GM18873 (cell line): Measurements from ENCODE around the gene FBXO17.

ENCODE experiments used
- ATAC-seq: cut with Tn5 transposase; IDR thresholded peaks from one replicate; pipeline ENCODE4 v1.9.1; 2021; ENCODE audit warnings: mild to moderate bottlenecking, moderate library complexity, moderate number of reproducible peaks; ENCODE audit not compliant: unreplicated experiment, low FRiP score

FBXO17 gene

GRCh38 chr19:38894968-38895367 is 80.6 kb downstream of the FBXO17 start:
- ATAC-seq, result no peak

GRCh38 chr19:38893341-38893771 is 82.2 kb downstream of the FBXO17 start:
- no peak for ATAC-seq

DNA sequence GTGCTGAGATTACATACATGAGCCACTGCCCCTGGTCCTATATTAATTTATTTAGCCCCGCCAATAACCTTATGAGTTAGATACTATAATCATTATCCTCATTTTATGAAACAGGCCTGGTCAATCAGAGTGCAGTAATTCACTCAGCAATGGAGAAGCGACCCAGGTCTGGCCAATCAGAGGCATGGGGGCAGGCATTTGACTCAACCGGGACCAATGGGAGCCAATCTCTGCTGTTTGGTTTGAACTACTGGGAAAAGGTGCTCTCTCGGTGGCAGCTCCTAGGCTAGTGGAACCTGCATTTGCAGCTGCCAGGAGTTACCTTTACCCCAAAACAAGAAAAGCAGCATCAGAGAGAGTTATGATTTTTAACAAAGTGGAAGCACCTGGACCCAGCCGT is 82.7 kb downstream of the FBXO17 start:
- ATAC-seq, result no peak

DNA sequence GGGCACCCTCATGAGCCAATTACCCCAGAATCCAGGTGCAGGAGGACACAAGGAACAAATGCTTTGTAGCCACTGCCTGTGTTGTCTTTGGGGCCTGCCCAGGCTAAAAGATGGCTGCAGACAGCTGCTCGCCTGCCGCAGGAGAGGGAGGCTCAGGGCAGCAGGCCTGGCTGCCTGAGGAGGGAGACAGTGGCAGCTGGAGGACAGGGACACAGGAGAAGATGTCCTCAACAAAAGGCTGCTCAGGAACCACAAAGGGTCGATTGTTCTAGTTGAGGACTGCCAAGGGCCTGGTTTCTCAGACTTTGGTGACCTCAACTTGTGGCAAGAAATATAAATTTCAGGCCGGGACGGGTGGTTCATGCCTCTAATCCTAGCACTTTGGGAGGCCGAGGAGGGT is 83.8 kb downstream of the FBXO17 start:
- no peak for ATAC-seq
